Stomach (tissue), 9 donors: Measurements from ENCODE around the gene DZIP1L. TPM values are rescaled to one million over a fixed set of nuclear protein-coding genes. Genes with fewer than 3 reads are reported as not detected.

Experiments used
- DNase-seq, 2 donors: peaks; one replicate each; pipeline versions ENCODE4 v3.0.0 to v3.0.0-alpha.2; 2013 to 2019
- H3K27ac ChIP-seq, 5 donors: fragments of 200-600 bp in 4 of 5; sonication (generic) in 4 of 5; one replicate each; pipeline ENCODE4 v1.5.1; 2013 to 2019; ENCODE audit warnings: mild to moderate bottlenecking in 1 of 5, moderate library complexity in 1 of 5
- H3K27me3 ChIP-seq, 3 donors: fragments of 200-600 bp; sonication (generic); one replicate each; pipeline ENCODE4 v1.5.1; 2017 to 2019; ENCODE audit warnings: mixed run types in 1 of 3
- H3K36me3 ChIP-seq, 4 donors: fragments of 200-600 bp; sonication (generic); 1 replicate in 3 of 4; 2 replicates in 1 of 4; pipeline ENCODE4 v1.5.1; 2016 to 2019
- H3K4me1 ChIP-seq, 4 donors: fragments of 200-600 bp; sonication (generic); one replicate each; pipeline ENCODE4 v1.5.1; 2016 to 2019
- H3K4me3 ChIP-seq, 4 donors: fragments of 200-600 bp; sonication (generic) in 3 of 4; one replicate each; pipeline ENCODE4 v1.5.1; 2016 to 2019; ENCODE audit warnings: mild to moderate bottlenecking in 1 of 4
- H3K9me3 ChIP-seq, 4 donors: fragments of 200-600 bp; sonication (generic); one replicate each; pipeline ENCODE4 v1.5.1; 2016 to 2019
- EP300 ChIP-seq: sonication (generic); formaldehyde crosslinking; IDR thresholded peaks from one replicate; pipeline ENCODE4 v1.6.1; 2017; ENCODE audit warnings: antibody characterized with exemption
- POLR2A ChIP-seq, 4 donors: fragments of 450-650 bp; IDR thresholded peaks; one replicate each; pipeline ENCODE4 v1.6.1; 2016; ENCODE audit warnings: antibody characterized with exemption in 4 of 4, control low read depth in 2 of 4, mild to moderate bottlenecking in 1 of 4, moderate library complexity in 1 of 4
- POLR2AphosphoS5 ChIP-seq, 3 donors: sonication (generic); formaldehyde crosslinking; IDR thresholded peaks; one replicate each; pipeline ENCODE4 v1.6.1; 2016; ENCODE audit warnings: antibody characterized with exemption in 3 of 3
- WGBS, 5 donors: extraction: QIAGEN DNeasy Blood & Tissue Kit in 3 of 5; methylation state at CpG; one replicate each; pipeline versions ENCODE4 v1.1.5 to v1.1.7; 2013 to 2018; 5-methylcytosine and 5-hydroxymethylcytosine counted together
- intact Hi-C: fragments of 100-400 bp; cut with DNase I; formaldehyde crosslinking; loops from one replicate; pipeline ENCODE4 v1.15.1; 2023; ENCODE audit warnings: low total_unique reads
- polyA plus RNA-seq, 3 donors: library from polyadenylated mRNA; stranded (reverse); fragments of 200-250 nt; gene quantifications; one replicate each; pipeline ENCODE4 v1.2.3, GENCODE V29; 2013
- total RNA-seq, 5 donors: library from RNA; depleted of rRNA; stranded (reverse); fragments of >200 nt; gene quantifications; one replicate each; pipeline versions ENCODE4 v1.1.0 to v1.2.3, GENCODE V29; 2014 to 2016
- TF ChIP-seq, protein P1 (sequence below), 7 experiments: fragments of 450-650 bp in 4 of 7; fragments of 200-600 bp in 3 of 7; sonication (generic) in 3 of 7; IDR thresholded peaks; one replicate each; pipeline ENCODE4 v1.5.1; 2016 to 2019; ENCODE audit warnings: antibody characterized with exemption in 7 of 7, control low read depth in 2 of 7, mild to moderate bottlenecking in 1 of 7
- donor health status: healthy with polysubstance abuse.
- donor health status: Bipolar disorder and iron deficiency.
- donor health status: healthy.

Gene DZIP1L
- total and polyA plus RNA-seq, 8 donors: 0.29 to 41.9 (median 5.9) TPM

DNA sequence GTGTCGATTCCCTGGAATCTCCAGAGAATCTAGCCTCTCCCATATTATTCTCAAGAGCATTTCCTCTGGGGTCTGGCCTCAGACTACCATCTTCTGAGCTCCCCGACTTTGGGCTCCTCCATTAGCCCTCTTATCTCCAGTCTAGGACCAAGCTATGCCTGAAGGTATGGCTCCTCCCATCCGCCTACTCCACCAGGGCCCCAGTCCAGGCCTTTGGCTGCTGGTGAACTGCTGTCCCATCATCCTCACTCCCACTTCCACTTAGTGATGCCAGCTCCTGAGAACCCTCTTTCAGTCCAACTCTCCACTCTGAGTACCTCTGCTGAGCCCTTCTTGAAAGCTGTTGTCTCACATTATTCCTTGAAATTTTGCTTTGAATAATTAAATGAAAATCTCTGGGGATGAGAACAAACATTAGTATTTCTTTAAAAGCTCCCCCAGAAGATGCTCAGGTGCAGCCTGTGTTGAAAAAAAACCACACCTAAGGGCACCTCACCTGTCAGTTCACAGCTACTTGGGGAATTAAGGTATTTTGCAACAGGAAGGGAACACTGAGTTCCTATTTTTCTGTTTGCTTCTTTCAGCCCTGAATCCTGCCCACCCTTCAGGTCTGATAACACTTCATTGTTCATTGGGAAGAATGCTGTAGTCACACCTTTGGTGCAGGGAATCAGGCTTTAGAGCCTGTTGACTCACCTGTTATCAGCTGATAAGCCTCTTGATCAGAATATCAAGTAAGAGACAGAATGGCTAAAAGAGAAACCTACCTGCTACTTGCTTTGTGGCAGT lies 95.9 kb downstream of the DZIP1L start:
- TF ChIP-seq POLR2A (IDR thresholded peaks at IDR 0.05) (no peak), POLR2AphosphoS5 (IDR thresholded peaks at IDR 0.05) (peak; percentile 55 to 97 (median 94)), EP300 (no peak)
- TF ChIP-seq, protein P1, sequence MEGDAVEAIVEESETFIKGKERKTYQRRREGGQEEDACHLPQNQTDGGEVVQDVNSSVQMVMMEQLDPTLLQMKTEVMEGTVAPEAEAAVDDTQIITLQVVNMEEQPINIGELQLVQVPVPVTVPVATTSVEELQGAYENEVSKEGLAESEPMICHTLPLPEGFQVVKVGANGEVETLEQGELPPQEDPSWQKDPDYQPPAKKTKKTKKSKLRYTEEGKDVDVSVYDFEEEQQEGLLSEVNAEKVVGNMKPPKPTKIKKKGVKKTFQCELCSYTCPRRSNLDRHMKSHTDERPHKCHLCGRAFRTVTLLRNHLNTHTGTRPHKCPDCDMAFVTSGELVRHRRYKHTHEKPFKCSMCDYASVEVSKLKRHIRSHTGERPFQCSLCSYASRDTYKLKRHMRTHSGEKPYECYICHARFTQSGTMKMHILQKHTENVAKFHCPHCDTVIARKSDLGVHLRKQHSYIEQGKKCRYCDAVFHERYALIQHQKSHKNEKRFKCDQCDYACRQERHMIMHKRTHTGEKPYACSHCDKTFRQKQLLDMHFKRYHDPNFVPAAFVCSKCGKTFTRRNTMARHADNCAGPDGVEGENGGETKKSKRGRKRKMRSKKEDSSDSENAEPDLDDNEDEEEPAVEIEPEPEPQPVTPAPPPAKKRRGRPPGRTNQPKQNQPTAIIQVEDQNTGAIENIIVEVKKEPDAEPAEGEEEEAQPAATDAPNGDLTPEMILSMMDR (IDR thresholded peaks at IDR 0.05): no peak
- Histone ChIP-seq H3K9me3 (no peaks in the 10 kb centered on the region), H3K27me3 (no peaks in the 10 kb centered on the region), H3K27ac (peak overlapping the region; percentile 73 to 98 (median 83)), H3K4me1 (peaks cover 6 to 78% (median 42%) of the 10 kb centered on the region in 4 donors), H3K4me3 (no peak overlapping the region), H3K36me3 (peaks cover 8 to 51% (median 28%) of the 10 kb centered on the region in 4 donors)
- WGBS, 5 donors: 37 to 73% (median 46%) methylated on average over 3 of the region's 3 CpGs
- DNase-seq: peak; percentile 49 to 64
- intact Hi-C loops: no loop called here

DNA sequence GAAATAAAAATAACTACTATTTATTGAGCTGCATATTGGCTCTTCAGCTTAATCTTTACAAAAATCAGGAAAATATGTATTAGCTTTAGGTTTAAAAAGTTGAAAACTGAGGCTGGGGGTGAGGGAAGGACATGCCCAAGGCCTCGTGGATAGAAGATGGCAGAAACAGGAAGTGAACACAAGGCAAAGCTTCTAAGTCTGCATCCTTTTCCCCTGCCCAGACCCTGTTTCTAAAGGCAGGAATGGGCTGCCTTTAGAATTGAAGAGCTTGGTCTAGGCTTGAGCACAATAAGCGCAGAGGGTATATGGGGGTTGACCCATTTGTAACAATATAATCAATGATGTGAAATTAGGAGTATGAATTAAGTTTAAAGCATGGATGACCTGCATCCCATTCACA lies 99.3 kb downstream of the DZIP1L start:
- Histone ChIP-seq H3K27me3 (no peaks in the 10 kb centered on the region), H3K9me3 (no peaks in the 10 kb centered on the region), H3K4me3 (no peak overlapping the region), H3K27ac (peak overlapping the region in 3 of 5 donors; percentile 51 to 95 (median 61)), H3K4me1 (peaks cover 8 to 76% (median 38%) of the 10 kb centered on the region in 4 donors), H3K36me3 (peaks cover 0 to 27% (median 15%) of the 10 kb centered on the region in 4 donors)
- 66 to 80% (median 76%) methylated on average over 2 of the region's 2 CpGs for WGBS, 5 donors
- intact Hi-C loops: no loop called here
- TF ChIP-seq POLR2A (IDR thresholded peaks at IDR 0.05) (no peak), EP300 (no peak), POLR2AphosphoS5 (IDR thresholded peaks at IDR 0.05) (no peak)
- TF ChIP-seq, protein P1 (IDR thresholded peaks at IDR 0.05): no peak
- DNase-seq: no peak

DNA sequence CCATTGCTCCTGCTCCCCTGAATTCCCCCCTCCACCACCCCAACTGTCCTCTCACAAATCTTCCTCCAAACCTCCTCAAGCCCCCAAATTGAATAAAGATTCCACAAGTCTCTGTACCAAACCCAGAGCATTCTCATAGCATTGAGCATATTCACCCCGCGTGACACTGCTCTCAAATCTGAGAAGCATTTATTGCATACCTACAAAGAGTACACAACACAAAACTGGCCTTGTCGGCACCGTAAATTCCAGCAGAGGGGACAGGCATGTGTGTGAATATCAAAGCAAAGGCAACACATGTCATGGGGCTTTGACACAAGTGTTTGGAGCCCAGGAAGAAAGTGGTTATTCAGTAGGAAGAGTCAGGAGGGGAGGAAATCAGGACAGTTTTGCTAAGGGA lies 102.9 kb downstream of the DZIP1L start:
- intact Hi-C loops: no loop called here
- Histone ChIP-seq H3K4me3 (peak overlapping the region in 1 of 4 donors; percentile 38), H3K27ac (peak overlapping the region in 4 of 5 donors; percentile 39 to 95 (median 66)), H3K9me3 (no peaks in the 10 kb centered on the region), H3K27me3 (no peaks in the 10 kb centered on the region), H3K36me3 (peaks cover 4 to 31% (median 16%) of the 10 kb centered on the region in 4 donors), H3K4me1 (peaks cover 14 to 73% (median 28%) of the 10 kb centered on the region in 4 donors)
- TF ChIP-seq POLR2AphosphoS5 (IDR thresholded peaks at IDR 0.05) (no peak), POLR2A (IDR thresholded peaks at IDR 0.05) (no peak), EP300 (no peak)
- TF ChIP-seq, protein P1 (IDR thresholded peaks at IDR 0.05): no peak
- 74 to 93% (median 89%) methylated on average over 4 of the region's 4 CpGs for WGBS, 5 donors
- DNase-seq: no peak

Other genes with a start within 250 kb of the DZIP1L start
- gene CLDN18, start 105.4 kb downstream of the DZIP1L start, total RNA-seq: 1,000 to 10,000 TPM in 1 of 5 donors, 100 to 1,000 TPM in 2, 1 to 10 TPM in 2; 1.4 to 1,096 (median 161) TPM
- 100 to 1,000 TPM; 128 to 441 (median 211) TPM for gene CLDN18, start 105.4 kb downstream of the DZIP1L start, polyA plus RNA-seq
- gene A4GNT, start 16.8 kb upstream of the DZIP1L start, total RNA-seq: 10 to 100 TPM in 3 of 5 donors, 1 to 10 TPM in 1, not detected in 1; 5.4 to 19.8 (median 15.7) TPM
- gene A4GNT, start 16.8 kb upstream of the DZIP1L start, polyA plus RNA-seq: 1 to 10 TPM in 1 of 3 donors, under 1 TPM in 2; 0.62 to 7.2 (median 0.76) TPM
- 10 to 100 TPM in 4 of 5 donors, 1 to 10 TPM in 1; 4.7 to 50.9 (median 14.8) TPM for gene DBR1, start 59.3 kb upstream of the DZIP1L start, total RNA-seq
- 1 to 10 TPM; 7.7 to 8.1 (median 7.8) TPM for gene DBR1, start 59.3 kb upstream of the DZIP1L start, polyA plus RNA-seq
- gene ARMC8, start 71.7 kb upstream of the DZIP1L start, total RNA-seq: 100 to 1,000 TPM in 1 of 5 donors, 10 to 100 TPM in 4; 24.3 to 125 (median 57.2) TPM
- 10 to 100 TPM; 11.7 to 16.6 (median 15.9) TPM for gene ARMC8, start 71.7 kb upstream of the DZIP1L start, polyA plus RNA-seq
- gene NME9, start 214.2 kb upstream of the DZIP1L start, total RNA-seq: under 1 TPM in 1 of 5 donors, not detected in 4; 0.55 TPM
- gene NME9, start 214.2 kb upstream of the DZIP1L start, polyA plus RNA-seq: under 1 TPM in 1 of 3 donors, not detected in 2; 0.13 TPM
- 10 to 100 TPM in 4 of 5 donors, 1 to 10 TPM in 1; 5.5 to 28.0 (median 11.0) TPM for gene MRAS, start 233.0 kb upstream of the DZIP1L start, total RNA-seq
- gene MRAS, start 233.0 kb upstream of the DZIP1L start, polyA plus RNA-seq: 10 to 100 TPM in 1 of 3 donors, 1 to 10 TPM in 2; 4.4 to 10.3 (median 7.6) TPM